Measurements from ENCODE around the gene KMT2B.
"Not testable (repeated sequence)": the region's sequence is repeated elsewhere in the genome, so short reads cannot be mapped to it uniquely, and the experiment has no call there.

KMT2B gene

GRCh38 chr19:35755550-35756376, 38.0 kb downstream of the KMT2B start:
- FAIRE-seq (no peak), DNase-seq (ENCODE audit: low spot score) (no peak)

- FAIRE-seq, result no peak
- no peak for DNase-seq (ENCODE audit: low spot score)
Observed at GRCh38 chr19:35756377-35757230, 38.8 kb downstream of the KMT2B start, which contains the start of gene HSPB6. Gene HSPB6 (minus strand): TSS chr19:35757029. CDS start chr19:35757008, 21 bp downstream.

- FAIRE-seq, result no peak
- DNase-seq (ENCODE audit: low spot score), result peak; percentile 50
Observed at GRCh38 chr19:35757231-35757748, 39.5 kb downstream of the KMT2B start.

- FAIRE-seq (peak; percentile 89), DNase-seq (ENCODE audit: low spot score) (peak; percentile 98)
Observed at GRCh38 chr19:35757749-35758608, 40.2 kb downstream of the KMT2B start, which contains the start of gene PROSER3. Gene PROSER3 (plus strand): TSS chr19:35758176. CDS start chr19:35758216, 40 bp downstream.

- DNase-seq (ENCODE audit: low spot score) (no peak), FAIRE-seq (no peak)
Observed at GRCh38 chr19:35759697-35760096, 41.9 kb downstream of the KMT2B start.

- no peak for FAIRE-seq
- DNase-seq (ENCODE audit: low spot score), result peak; percentile 21
Observed at GRCh38 chr19:35760711-35761349, 43.0 kb downstream of the KMT2B start.

- DNase-seq (ENCODE audit: low spot score) (no peak), FAIRE-seq (no peak)
Observed at GRCh38 chr19:35764432-35765315, 46.9 kb downstream of the KMT2B start.

- DNase-seq (ENCODE audit: low spot score), result no peak
- FAIRE-seq, result no peak
Observed at GRCh38 chr19:35766571-35767104, 48.8 kb downstream of the KMT2B start.

GRCh38 chr19:35767288-35768081, 49.7 kb downstream of the KMT2B start:
- DNase-seq (ENCODE audit: low spot score) (no peak), FAIRE-seq (no peak)

GRCh38 chr19:35768082-35768421, 50.2 kb downstream of the KMT2B start:
- DNase-seq (ENCODE audit: low spot score) (no peak), FAIRE-seq (no peak)

- not testable (repeated sequence) for DNase-seq (ENCODE audit: low spot score); FAIRE-seq
Observed at GRCh38 chr19:35772362-35772761, 54.6 kb downstream of the KMT2B start.

GRCh38 chr19:35773020-35773806, 55.4 kb downstream of the KMT2B start:
- DNase-seq (ENCODE audit: low spot score) (peak; percentile 75), FAIRE-seq (peak; percentile 87)

- FAIRE-seq, result no peak
- no peak for DNase-seq (ENCODE audit: low spot score)
Observed at GRCh38 chr19:35774274-35775045, 56.7 kb downstream of the KMT2B start.

- DNase-seq (ENCODE audit: low spot score), result no peak
- FAIRE-seq, result no peak
Observed at GRCh38 chr19:35775046-35775297, 57.2 kb downstream of the KMT2B start.

- peak; percentile 67 for FAIRE-seq
- peak; percentile 85 for DNase-seq (ENCODE audit: low spot score)
Observed at GRCh38 chr19:35775298-35776101, 57.7 kb downstream of the KMT2B start, which contains the start of gene ARHGAP33. Gene ARHGAP33 (plus strand): TSS chr19:35775564. CDS start chr19:35775659, 95 bp downstream.

- no peak for DNase-seq (ENCODE audit: low spot score)
- no peak for FAIRE-seq
Observed at GRCh38 chr19:35776102-35776788, 58.4 kb downstream of the KMT2B start.
